GM12891 (cell line): Measurements from ENCODE around the gene PTPRJ.

Experiments used
- POLR2A ChIP-seq: IDR thresholded peaks from 2 replicates; pipeline ENCODE4 v1.6.1; 2011; ENCODE audit warnings: low read depth, low read length, control low read depth
- POLR2AphosphoS5 ChIP-seq: IDR thresholded peaks from 2 replicates; pipeline ENCODE4 v1.6.1; 2011; ENCODE audit warnings: low read depth, low read length, control low read depth
- POU2F2 ChIP-seq: IDR thresholded peaks from 2 replicates; pipeline ENCODE4 v1.6.1; 2011; ENCODE audit warnings: low read depth, mild to moderate bottlenecking, control low read depth, low read length, moderate library complexity
- SPI1 ChIP-seq: IDR thresholded peaks from 2 replicates; pipeline ENCODE4 v1.6.1; 2011; ENCODE audit warnings: low read depth, low read length, control low read depth

GRCh38 chr11:48075637-48076036, 95.3 kb downstream of the PTPRJ start:
- no peak for TF ChIP-seq POLR2A
- TF ChIP-seq SPI1: no peak
- no peak for TF ChIP-seq POU2F2
- no peak for TF ChIP-seq POLR2AphosphoS5
